NCI-H2227 (cell line): ENCODE measurements around the gene FAM222B.
"Not testable (repeated sequence)": the region's sequence is repeated elsewhere in the genome, so short reads cannot be mapped to it uniquely, and the experiment has no call there.

Experiments used
- DNase-seq: peaks from one replicate; lab custom pipeline; 2025; ENCODE audit not compliant: unreplicated experiment; lab: John Stamatoyannopoulos, UW

Gene FAM222B

GRCh38 chr17:28747051-28747691 is 95.4 kb downstream of the FAM222B start:
- no peak for DNase-seq

GRCh38 chr17:28746611-28747050 is 96.0 kb downstream of the FAM222B start:
- DNase-seq: no peak

DNA sequence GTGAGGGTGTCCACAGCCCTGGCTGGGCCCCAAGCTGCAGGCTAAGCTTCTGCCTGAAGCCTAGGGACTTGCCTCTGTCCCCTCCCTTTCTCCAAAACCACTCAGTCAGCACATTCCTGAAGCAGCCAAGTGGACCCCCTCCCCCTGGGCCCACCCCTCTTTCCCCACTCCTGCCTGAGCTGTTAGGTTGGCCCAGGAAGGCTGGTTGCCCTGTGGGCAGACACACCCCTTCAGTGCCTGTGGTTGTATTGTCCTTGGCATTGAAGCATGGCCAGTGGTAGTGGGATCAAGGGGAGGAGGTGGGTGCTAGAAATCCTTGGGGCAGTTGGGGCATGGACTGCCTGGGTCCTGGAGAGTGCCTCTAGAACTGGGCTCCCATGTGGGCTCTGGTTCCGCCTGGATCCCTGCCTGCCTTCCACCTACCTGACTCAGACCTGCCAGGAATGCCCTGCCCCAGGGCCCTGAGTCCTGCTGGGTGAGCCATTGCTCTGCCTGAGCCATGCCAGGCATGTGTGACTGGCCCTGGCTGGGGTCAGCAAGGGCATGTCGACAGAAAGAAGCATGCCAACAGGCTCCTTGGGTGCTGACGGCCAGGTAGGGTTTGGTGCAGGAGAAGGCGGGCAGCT is 96.7 kb downstream of the FAM222B start:
- DNase-seq: no peak

DNA sequence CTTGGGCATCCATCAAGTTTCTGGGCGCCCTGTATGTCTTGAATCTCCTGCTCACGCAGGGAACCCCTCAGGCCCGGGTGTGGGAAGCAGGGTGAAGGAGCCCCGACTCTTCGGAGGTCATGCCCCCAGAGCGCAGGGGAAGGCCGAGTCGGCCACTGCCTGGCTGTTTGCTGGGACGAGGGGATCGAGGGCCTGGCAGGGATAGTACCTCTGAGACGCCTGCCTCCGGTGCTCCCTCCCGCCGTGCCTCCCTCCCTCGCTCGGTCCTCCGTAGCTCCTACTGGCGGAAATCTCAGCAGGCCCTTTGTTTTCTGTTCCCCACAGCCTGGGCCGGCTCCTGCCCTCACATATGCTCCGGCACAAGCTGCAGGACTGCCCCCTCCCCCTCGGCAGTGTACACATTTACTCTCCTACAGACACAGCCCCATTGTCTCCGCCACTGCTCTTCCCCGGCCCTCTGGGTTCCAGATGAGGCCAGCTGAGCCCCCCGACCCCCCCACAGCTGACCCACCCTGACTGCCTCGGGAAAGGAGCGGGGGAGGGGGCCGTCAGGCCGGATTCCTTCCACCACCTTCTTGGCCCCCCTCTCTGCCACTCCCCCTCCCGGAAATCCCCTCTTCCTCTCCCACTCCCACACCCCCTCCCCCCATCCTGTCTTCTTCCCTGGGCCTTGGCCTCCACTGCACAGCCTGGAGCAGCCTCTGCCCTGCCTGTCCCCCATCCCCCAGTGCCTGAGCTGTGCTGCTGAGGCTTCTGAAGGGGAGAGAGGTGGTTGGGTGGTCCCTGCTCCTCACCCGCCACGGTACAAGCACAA is 97.4 kb downstream of the FAM222B start:
- DNase-seq: peak; percentile 70

DNA sequence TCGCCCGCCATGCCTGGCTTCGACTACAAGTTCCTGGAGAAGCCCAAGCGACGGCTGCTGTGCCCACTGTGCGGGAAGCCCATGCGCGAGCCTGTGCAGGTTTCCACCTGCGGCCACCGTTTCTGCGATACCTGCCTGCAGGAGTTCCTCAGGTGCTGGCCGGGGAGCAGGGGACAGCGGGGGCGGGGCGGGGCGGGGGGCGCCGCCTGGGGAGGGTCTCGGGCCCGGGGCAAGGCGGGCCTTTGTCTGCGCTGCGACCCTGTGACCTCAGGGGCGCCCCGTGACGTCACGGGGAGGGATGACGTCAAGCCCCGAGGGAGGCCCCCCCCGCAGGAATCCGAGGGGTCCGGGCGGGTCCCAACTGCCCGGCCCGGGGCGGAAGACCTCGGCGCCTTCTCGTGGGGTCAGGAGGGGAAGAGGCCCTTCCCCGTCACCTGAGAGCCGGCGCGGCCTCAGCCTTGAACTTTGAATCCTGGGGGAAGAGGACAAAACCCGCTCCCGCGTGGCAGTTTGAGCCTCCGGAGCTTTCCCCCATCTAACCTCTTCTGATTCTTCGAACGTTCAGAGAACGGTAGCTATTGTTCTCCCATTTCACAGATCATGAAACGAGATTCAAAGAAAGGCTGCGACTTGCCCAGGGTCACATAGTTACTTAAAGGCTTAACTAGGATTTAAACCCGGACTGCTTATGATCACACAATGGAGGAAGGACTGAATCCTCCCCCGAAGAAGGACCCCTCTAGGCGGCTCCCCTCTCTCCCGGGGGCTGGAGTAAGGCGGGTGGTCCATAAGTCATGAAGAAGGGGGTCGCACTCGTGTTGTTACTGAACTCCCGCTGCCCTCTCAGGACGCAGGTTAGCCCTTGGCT is 98.3 kb downstream of the FAM222B start:
- DNase-seq: peak; percentile 57

- DNase-seq: peak; percentile 87
Measured at GRCh38 chr17:28743243-28744103, 99.1 kb downstream of the FAM222B start, which contains the start of gene TRAF4. Gene TRAF4, plus strand, starts transcription at chr17:28744011. Its CDS starts 102 bp downstream, at chr17:28744113.

GRCh38 chr17:28741358-28742349 is 100.9 kb downstream of the FAM222B start:
- no peak for DNase-seq

DNA sequence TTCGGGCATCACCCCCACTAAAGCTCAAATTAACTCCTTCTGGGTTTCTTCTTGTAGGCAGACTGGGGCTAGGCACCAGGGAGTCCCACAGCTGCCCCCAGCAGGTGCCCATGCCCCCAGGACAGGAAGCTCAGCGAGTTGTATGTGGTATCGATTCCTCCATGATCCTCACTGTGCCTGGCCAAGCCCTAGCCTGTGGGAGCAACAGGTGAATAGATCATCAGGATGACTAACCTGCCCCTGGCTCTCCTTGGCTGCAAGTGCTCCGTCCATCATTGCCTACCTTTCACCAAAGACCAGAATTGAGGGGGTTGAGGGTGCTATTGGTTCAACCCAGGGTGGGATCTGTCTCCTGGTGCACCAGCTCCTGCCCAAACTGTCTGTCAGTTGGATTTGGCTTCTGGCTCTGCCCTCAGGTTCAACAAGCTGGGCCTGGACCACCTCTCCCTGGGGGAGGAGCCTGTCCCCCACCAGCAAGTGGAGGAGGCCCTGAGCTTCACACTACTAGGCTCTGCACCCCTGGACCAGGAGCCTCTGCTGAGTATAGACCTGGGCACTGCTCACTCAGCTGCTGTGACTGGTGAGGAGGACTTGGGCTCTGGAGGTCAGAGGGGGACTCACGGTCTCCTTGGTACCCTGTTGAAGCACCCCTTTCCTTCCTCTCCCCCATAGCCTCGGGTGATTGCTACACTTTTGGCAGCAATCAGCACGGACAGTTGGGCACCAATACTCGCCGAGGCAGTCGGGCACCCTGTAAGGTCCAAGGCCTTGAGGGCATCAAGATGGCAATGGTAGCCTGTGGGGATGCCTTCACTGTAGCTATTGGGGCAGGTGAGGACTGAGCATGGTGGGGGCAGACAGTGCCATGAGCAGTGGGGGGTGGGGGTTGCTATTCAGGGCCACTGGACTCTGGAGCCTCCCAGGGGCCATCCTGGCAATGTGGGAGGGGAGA is 101.9 kb downstream of the FAM222B start:
- DNase-seq: no peak

- DNase-seq: no peak
Measured at GRCh38 chr17:28738680-28739384, 103.8 kb downstream of the FAM222B start.

DNA sequence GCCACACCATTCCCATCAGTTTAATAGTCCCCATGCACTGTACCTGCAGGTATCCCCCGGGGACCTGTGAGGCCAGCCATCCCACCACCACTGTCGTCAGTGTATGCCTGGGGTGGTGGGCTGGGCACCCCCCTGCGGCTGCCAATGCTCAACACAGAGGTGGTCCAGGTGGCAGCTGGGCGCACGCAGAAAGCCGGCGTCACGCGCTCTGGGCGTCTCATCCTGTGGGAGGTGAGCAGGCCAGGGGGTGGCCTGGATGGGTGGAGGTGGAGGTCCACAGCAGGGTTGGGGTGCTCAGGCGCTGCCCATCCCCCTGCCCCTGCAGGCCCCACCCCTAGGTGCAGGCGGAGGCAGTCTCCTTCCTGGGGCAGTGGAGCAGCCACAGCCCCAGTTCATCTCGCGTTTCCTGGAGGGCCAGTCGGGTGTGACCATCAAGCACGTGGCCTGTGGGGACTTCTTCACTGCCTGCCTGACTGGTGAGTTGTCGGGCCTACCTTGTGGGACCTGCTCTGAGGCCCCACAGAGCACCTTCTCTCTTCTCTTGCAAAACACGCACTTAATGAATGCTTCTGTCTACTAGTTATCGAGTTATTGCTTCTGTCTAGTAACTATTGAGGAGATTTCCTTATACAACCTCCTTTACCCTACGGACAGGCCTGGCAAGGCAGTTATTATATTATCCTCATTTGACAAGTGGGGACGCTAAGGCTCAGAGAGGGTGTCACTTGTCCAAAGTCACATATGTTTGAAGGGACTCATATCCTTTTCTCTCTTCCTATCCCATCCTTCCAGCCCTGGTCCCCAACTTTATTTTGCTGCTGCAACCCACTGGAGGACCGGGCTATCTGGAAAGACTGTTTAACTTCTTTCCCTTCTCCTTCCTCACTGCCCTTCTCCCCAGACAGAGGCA is 104.6 kb downstream of the FAM222B start:
- no peak for DNase-seq

GRCh38 chr17:28737316-28737715 is 105.3 kb downstream of the FAM222B start:
- no peak for DNase-seq

GRCh38 chr17:28735913-28736769 is 106.4 kb downstream of the FAM222B start:
- DNase-seq: not testable (repeated sequence)

DNA sequence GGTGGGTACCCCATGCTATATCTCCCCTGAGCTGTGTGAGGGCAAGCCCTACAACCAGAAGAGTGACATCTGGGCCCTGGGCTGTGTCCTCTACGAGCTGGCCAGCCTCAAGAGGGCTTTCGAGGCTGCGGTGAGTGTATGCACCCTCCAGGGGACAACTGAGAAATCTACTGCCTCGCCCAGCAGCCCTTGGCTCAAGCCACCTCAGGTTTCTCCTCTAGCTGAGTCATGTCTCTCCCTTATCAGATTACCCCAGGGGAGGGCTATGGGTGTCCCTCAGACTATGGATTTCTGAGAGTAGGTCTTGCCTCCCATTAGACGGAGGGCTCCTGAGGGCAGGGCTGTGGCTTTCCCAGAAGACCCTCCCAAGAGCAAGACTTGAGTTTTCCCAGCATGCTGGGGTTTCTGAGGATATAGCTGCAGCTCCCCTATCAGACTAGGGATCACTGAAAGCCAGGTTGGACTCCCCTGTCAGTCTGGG is 107.3 kb downstream of the FAM222B start:
- no peak for DNase-seq

DNA sequence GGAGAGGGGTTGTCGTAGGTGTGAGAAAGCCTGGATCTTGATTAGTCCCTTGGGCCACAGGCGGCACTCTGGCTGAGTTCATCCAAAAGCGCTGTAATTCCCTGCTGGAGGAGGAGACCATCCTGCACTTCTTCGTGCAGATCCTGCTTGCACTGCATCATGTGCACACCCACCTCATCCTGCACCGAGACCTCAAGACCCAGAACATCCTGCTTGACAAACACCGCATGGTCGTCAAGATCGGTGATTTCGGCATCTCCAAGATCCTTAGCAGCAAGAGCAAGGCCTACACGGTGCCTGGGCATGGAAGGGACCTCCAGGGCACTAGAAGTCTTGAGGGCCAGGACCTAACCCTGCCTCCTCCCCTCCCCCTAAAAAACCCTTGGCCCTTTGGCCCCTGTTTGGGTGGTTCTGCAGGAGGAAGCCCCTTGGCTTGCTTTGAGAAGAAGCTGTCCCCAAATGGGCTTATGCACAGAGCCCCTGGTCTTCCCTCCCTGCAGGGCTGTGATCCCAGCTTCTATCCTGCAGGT is 107.8 kb downstream of the FAM222B start:
- DNase-seq: no peak

GRCh38 chr17:28733346-28733745 is 109.2 kb downstream of the FAM222B start:
- DNase-seq: no peak
